ENCODE measurements around the gene MALT1. TPM values are rescaled to one million over a fixed set of nuclear protein-coding genes. Genes with fewer than 3 reads are reported as not detected.

MALT1 gene
- total and polyA plus RNA-seq, 2 experiments from 2014 or later: 14.9 to 35.9 TPM

DNA sequence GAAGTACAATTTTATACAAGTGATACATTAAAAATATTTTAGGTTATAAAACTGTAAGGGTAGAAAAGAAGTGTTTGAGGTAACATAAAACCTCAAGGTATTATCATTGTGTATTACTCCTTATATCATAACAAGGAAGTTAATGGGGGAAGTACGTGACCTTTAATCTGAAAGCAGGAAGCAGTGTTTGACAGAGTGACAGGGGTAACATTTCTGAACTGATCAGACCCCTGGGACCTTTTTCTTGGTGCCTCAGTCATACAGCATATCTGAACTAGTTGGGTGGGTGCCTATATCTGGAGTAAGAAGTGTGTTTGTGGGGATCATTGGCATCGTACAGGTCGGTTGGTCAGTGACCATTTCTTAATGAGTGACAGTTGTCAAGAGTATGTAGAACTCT is 43.0 kb downstream of the MALT1 start:
- no peaks in the 10 kb centered on the region for H4K20me1 ChIP-seq (ENCODE audit: insufficient read depth, poor library complexity, severe bottlenecking)
- H3K27ac ChIP-seq: no peak overlapping the region
- no peak overlapping the region for H3K4me2 ChIP-seq
- DNase-seq (ENCODE audit: low spot score): no peak
- H3K4me1 ChIP-seq (ENCODE audit: insufficient read depth): no peaks in the 10 kb centered on the region
- H3K36me3 ChIP-seq (replicated peaks; ENCODE audit: insufficient read depth, low read depth): no peaks in the 10 kb centered on the region
- H3K4me3 ChIP-seq: no peak overlapping the region
- no peaks in the 10 kb centered on the region for H3K9me2 ChIP-seq (replicated peaks; ENCODE audit: insufficient read depth)
- WGBS (ENCODE audit: low lambda C conversion rate, missing lambda C conversion rate): 97% methylated on average over 3 of the region's 3 CpGs
- H3K9me3 ChIP-seq (ENCODE audit: low read depth): no peaks in the 10 kb centered on the region
- H3K27me3 ChIP-seq: no peaks in the 10 kb centered on the region
- no peak overlapping the region for H2AFZ ChIP-seq
- no peaks in the 10 kb centered on the region for H3K79me2 ChIP-seq
- no peak for TF ChIP-seq EZH2phosphoT487 (IDR thresholded peaks at IDR 0.05; ENCODE audit: low read depth, severe bottlenecking, unreplicated experiment)
- TF ChIP-seq EZH2 (IDR thresholded peaks at IDR 0.05; ENCODE audit: borderline replicate concordance): no peak
- TF ChIP-seq, protein P1, sequence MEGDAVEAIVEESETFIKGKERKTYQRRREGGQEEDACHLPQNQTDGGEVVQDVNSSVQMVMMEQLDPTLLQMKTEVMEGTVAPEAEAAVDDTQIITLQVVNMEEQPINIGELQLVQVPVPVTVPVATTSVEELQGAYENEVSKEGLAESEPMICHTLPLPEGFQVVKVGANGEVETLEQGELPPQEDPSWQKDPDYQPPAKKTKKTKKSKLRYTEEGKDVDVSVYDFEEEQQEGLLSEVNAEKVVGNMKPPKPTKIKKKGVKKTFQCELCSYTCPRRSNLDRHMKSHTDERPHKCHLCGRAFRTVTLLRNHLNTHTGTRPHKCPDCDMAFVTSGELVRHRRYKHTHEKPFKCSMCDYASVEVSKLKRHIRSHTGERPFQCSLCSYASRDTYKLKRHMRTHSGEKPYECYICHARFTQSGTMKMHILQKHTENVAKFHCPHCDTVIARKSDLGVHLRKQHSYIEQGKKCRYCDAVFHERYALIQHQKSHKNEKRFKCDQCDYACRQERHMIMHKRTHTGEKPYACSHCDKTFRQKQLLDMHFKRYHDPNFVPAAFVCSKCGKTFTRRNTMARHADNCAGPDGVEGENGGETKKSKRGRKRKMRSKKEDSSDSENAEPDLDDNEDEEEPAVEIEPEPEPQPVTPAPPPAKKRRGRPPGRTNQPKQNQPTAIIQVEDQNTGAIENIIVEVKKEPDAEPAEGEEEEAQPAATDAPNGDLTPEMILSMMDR (IDR thresholded peaks at IDR 0.05; ENCODE audit: poor library complexity): no peak

DNA sequence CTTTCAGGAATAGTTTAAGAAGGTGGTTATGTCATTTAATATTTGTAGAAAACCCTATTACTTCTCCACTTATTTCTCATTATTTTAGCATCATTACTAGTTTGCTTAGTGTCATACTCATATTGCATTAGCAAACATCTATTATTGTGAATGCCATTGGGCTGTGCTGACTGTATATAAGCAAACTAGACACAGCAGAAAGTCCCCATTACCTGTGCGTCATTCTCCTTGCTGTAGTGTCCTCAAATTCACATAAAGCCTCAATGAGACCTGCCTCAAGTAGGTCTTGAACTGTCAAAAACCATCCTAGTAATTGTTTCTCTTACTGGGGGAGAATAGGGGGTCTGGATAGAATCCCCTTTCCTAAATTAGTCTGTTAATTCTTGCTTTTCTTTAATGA is 43.6 kb downstream of the MALT1 start:
- no peak overlapping the region for H3K27ac ChIP-seq
- no peaks in the 10 kb centered on the region for H3K9me2 ChIP-seq (replicated peaks; ENCODE audit: insufficient read depth)
- no peaks in the 10 kb centered on the region for H3K36me3 ChIP-seq (replicated peaks; ENCODE audit: insufficient read depth, low read depth)
- H4K20me1 ChIP-seq (ENCODE audit: insufficient read depth, poor library complexity, severe bottlenecking): no peaks in the 10 kb centered on the region
- no peak overlapping the region for H3K4me3 ChIP-seq
- 100% methylated on average over 1 of the region's 1 CpG for WGBS (ENCODE audit: low lambda C conversion rate, missing lambda C conversion rate)
- no peak for DNase-seq (ENCODE audit: low spot score)
- no peak overlapping the region for H3K4me2 ChIP-seq
- TF ChIP-seq EZH2phosphoT487 (IDR thresholded peaks at IDR 0.05; ENCODE audit: low read depth, severe bottlenecking, unreplicated experiment) (no peak), EZH2 (IDR thresholded peaks at IDR 0.05; ENCODE audit: borderline replicate concordance) (no peak)
- TF ChIP-seq, protein P1 (IDR thresholded peaks at IDR 0.05; ENCODE audit: poor library complexity): no peak
- no peak overlapping the region for H2AFZ ChIP-seq
- H3K79me2 ChIP-seq: no peaks in the 10 kb centered on the region
- no peaks in the 10 kb centered on the region for H3K4me1 ChIP-seq (ENCODE audit: insufficient read depth)
- H3K27me3 ChIP-seq: no peaks in the 10 kb centered on the region
- H3K9me3 ChIP-seq (ENCODE audit: low read depth): no peaks in the 10 kb centered on the region

DNA sequence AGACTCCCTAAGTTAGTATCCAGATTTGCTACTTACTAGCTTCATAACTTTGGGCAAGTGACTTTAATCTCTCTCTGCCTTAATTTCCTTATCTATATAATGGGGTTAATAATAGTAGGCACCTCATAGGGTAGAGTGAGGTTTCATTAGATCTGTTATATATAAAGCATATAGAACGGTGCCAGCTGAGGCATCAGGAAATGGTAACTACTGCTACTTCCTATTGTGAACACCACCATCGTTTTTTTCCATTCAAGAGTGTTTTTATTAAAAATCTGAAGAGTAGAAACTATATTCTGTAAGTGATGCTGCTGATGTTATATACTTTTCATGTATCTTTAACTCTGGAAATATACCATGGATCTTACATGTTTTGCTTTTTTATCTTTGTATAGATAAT is 44.3 kb downstream of the MALT1 start:
- Histone ChIP-seq H2AFZ (no peak overlapping the region), H3K4me1 (ENCODE audit: insufficient read depth) (no peaks in the 10 kb centered on the region), H3K27me3 (no peaks in the 10 kb centered on the region), H3K36me3 (replicated peaks; ENCODE audit: insufficient read depth, low read depth) (no peaks in the 10 kb centered on the region), H4K20me1 (ENCODE audit: insufficient read depth, poor library complexity, severe bottlenecking) (no peaks in the 10 kb centered on the region), H3K27ac (no peak overlapping the region), H3K9me2 (replicated peaks; ENCODE audit: insufficient read depth) (no peaks in the 10 kb centered on the region), H3K79me2 (no peaks in the 10 kb centered on the region), H3K9me3 (ENCODE audit: low read depth) (no peaks in the 10 kb centered on the region), H3K4me2 (no peak overlapping the region), H3K4me3 (no peak overlapping the region)
- TF ChIP-seq EZH2 (IDR thresholded peaks at IDR 0.05; ENCODE audit: borderline replicate concordance) (no peak), EZH2phosphoT487 (IDR thresholded peaks at IDR 0.05; ENCODE audit: low read depth, severe bottlenecking, unreplicated experiment) (no peak)
- TF ChIP-seq, protein P1 (IDR thresholded peaks at IDR 0.05; ENCODE audit: poor library complexity): no peak
- WGBS (ENCODE audit: low lambda C conversion rate, missing lambda C conversion rate): 92% methylated on average over 2 of the region's 2 CpGs
- DNase-seq (ENCODE audit: low spot score): no peak

Data from hepatocyte (in vitro differentiated cells).